PC-9 (cell line): ENCODE results near the gene GJC2. TPM values are rescaled to one million over a fixed set of nuclear protein-coding genes. Genes with fewer than 3 reads are reported as not detected.

ENCODE experiments used
- BruUV-seq: library from RNA; stranded (reverse); fragments of 400-500 nt; replicated peaks from 2 replicates; lab custom pipeline; 2021; lab: Mats Ljungman, UMichigan
- CTCF ChIA-PET: fragments of 300-600 bp; sonication (Branson Sonifier 250); formaldehyde crosslinking; loops from one replicate; lab custom pipeline; 2022; ENCODE audit warnings: antibody characterized with exemption; lab: Charles Lee
- POLR2A ChIA-PET: fragments of 300-600 bp; sonication (Branson Sonifier 250); formaldehyde crosslinking; loops from one replicate; lab custom pipeline; 2022; ENCODE audit warnings: antibody characterized with exemption; ENCODE audit not compliant: unreplicated experiment; lab: Charles Lee
- DNase-seq, 2 experiments: peaks; one replicate each; pipeline versions ENCODE4 v3.0.0 to v3.0.0-alpha.2; 2015 to 2022; ENCODE audit warnings: mixed read lengths in 1 of 2
- H2AFZ ChIP-seq: fragments of 200-600 bp; sonication (generic); 2 replicates; pipeline ENCODE4 v1.8.1; 2017; ENCODE audit warnings: antibody characterized with exemption
- H3F3A ChIP-seq: fragments of 200-600 bp; sonication (generic); 2 replicates; pipeline ENCODE4 v1.8.1; 2017; ENCODE audit warnings: antibody characterized with exemption, mild to moderate bottlenecking, low read depth; ENCODE audit not compliant: insufficient read depth
- H3K27ac ChIP-seq: fragments of 200-600 bp; sonication (generic); 2 replicates; pipeline ENCODE4 v1.6.1; 2016; ENCODE audit warnings: mixed run types
- H3K27me3 ChIP-seq: fragments of 200-600 bp; sonication (generic); 2 replicates; pipeline ENCODE4 v1.6.1; 2016; ENCODE audit warnings: low read depth, mixed run types; ENCODE audit not compliant: insufficient read depth
- H3K36me3 ChIP-seq: fragments of 200-600 bp; sonication (generic); 2 replicates; pipeline ENCODE4 v1.6.1; 2016; ENCODE audit warnings: low read depth, mixed run types
- H3K4me1 ChIP-seq: fragments of 200-600 bp; sonication (generic); replicated peaks from 2 replicates; pipeline ENCODE4 v1.6.1; 2016; ENCODE audit warnings: mixed run types; ENCODE audit not compliant: insufficient read depth
- H3K4me2 ChIP-seq: fragments of 200-600 bp; sonication (generic); 2 replicates; pipeline ENCODE4 v1.6.1; 2017; ENCODE audit warnings: mixed run types
- H3K4me3 ChIP-seq: fragments of 200-600 bp; sonication (generic); 2 replicates; pipeline ENCODE4 v1.6.1; 2016; ENCODE audit warnings: mixed run types
- H3K79me2 ChIP-seq: fragments of 200-600 bp; sonication (generic); 2 replicates; pipeline ENCODE4 v1.6.1; 2017; ENCODE audit warnings: low read depth, mixed run types
- H3K9me2 ChIP-seq: fragments of 200-600 bp; sonication (generic); 2 replicates; pipeline ENCODE4 v1.8.1; 2017; ENCODE audit warnings: mild to moderate bottlenecking; ENCODE audit not compliant: insufficient read depth
- H3K9me3 ChIP-seq: fragments of 200-600 bp; sonication (generic); 2 replicates; pipeline ENCODE4 v1.8.1; 2016; ENCODE audit warnings: low read depth; ENCODE audit not compliant: insufficient read depth
- H4K20me1 ChIP-seq: fragments of 200-600 bp; sonication (generic); 2 replicates; pipeline ENCODE4 v1.8.1; 2017; ENCODE audit not compliant: insufficient read depth
- EZH2 ChIP-seq: fragments of 200-600 bp; sonication (generic); IDR thresholded peaks from 2 replicates; pipeline ENCODE4 v1.8.0; 2017; ENCODE audit warnings: antibody characterized with exemption, low read depth
- intact Hi-C: fragments of 100-400 bp; cut with micrococcal nuclease; formaldehyde crosslinking; loops from one replicate; pipeline ENCODE4 v1.10.0; 2022; ENCODE audit not compliant: unreplicated experiment
- total RNA-seq: library from RNA; stranded (reverse); gene quantifications from 2 replicates; pipeline ENCODE4 v1.2.3, GENCODE V29; 2021
- TF ChIP-seq, protein P1 (sequence below): fragments of 200-600 bp; sonication (generic); conservative IDR thresholded peaks from 2 replicates; pipeline ENCODE4 v1.6.1; 2017; ENCODE audit warnings: mixed run types, antibody characterized with exemption, mild to moderate bottlenecking, moderate library complexity

GJC2 gene
- total RNA-seq, 1 experiment from 2014 or later, result 2.1 TPM

DNA sequence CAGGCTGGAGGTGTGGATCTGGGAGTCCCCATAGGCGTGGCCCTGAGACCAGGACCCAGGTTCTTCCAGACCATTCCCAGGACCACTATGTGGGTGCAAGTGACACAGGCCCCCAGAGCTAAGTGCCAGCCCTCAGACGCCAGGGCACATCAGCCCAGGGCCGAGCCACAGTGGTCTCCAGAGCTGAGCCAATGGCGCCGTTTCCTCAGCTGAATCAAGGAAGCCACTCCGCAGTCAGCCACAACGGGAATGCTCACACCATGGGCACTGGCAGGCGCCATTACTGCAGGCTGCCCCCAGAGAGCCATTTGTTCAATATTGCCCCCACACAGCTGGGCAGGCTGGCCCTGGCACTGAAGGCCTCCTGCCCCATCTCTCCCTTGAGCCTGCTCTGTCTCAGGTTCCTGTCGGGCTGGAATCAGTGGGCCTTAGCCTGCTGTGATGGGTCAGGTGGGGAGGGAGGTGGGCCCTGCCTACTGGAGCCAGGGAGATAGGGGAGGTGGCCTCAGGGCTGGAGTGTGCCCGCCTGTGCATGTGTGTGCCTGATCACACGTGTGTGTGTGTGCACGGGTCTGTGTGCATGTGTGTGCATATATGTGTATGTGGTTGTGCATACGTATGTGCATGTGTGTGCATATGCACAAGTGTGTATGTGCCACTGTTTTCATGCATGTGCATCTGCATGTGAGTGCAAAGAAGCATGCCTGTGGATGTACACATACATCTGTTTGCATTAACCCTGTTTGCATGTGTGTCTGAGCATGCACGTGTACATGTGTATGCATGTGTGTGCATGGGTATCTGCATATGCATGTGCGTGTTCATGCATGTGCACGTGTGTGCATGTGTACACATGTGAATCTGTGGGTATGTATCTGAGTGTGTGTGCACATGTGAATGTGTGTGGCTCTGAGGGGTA lies 6.1 kb downstream of the GJC2 start:
- TF ChIP-seq, protein P1, sequence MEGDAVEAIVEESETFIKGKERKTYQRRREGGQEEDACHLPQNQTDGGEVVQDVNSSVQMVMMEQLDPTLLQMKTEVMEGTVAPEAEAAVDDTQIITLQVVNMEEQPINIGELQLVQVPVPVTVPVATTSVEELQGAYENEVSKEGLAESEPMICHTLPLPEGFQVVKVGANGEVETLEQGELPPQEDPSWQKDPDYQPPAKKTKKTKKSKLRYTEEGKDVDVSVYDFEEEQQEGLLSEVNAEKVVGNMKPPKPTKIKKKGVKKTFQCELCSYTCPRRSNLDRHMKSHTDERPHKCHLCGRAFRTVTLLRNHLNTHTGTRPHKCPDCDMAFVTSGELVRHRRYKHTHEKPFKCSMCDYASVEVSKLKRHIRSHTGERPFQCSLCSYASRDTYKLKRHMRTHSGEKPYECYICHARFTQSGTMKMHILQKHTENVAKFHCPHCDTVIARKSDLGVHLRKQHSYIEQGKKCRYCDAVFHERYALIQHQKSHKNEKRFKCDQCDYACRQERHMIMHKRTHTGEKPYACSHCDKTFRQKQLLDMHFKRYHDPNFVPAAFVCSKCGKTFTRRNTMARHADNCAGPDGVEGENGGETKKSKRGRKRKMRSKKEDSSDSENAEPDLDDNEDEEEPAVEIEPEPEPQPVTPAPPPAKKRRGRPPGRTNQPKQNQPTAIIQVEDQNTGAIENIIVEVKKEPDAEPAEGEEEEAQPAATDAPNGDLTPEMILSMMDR, result no peak
- no peak for TF ChIP-seq EZH2
- CTCF ChIA-PET, result interaction anchor here (0.6 to 1.0 kb wide), 2 partner anchors 9 to 122 kb away, joined by 3 to 5 read pairs; partner anchors contain the start of gene IBA57
- H3K4me2 ChIP-seq, result no peak overlapping the region

DNA sequence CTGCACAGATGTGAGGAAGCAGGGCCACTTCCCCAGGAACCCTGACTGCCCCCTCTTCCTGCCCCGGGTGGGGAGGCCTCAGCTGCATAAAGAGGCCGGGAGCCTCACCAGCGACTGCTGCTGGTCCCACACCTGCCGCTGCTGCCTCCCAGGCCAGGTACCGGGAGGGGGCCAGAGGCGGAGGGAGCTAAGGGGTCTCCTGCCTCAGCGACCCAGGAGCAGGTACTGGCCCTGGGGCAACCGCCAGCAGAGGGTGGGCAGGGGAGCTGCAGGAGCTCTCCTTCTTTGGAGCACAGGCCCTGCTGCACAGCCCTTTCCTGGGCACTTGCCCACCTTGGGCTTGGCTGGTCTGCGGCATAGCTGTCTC lies 6.8 kb downstream of the GJC2 start:
- no peak for DNase-seq
- Histone ChIP-seq H3K36me3 (no peaks in the 10 kb centered on the region), H3K4me2 (no peak overlapping the region), H3K27ac (no peak overlapping the region), H3K79me2 (no peaks in the 10 kb centered on the region), H3K4me1 (no peaks in the 10 kb centered on the region), H2AFZ (no peak overlapping the region), H3K9me3 (no peaks in the 10 kb centered on the region), H3F3A (no peaks in the 10 kb centered on the region; the same call in 1 of the 2 replicates), H4K20me1 (no peaks in the 10 kb centered on the region), H3K9me2 (no peaks in the 10 kb centered on the region), H3K27me3 (no peaks in the 10 kb centered on the region), H3K4me3 (no peak overlapping the region)
- POLR2A ChIA-PET, result no interaction called here
- no TSS peak for BruUV-seq
- intact Hi-C loops, result no loop called here
- TF ChIP-seq, protein P1, result no peak
- TF ChIP-seq EZH2, result no peak
- CTCF ChIA-PET, result no interaction called here

More for the DNA sequence above, 6.1 kb downstream of the GJC2 start:
- no peaks in the 10 kb centered on the region for H3K27me3 ChIP-seq
- H3K4me3 ChIP-seq, result no peak overlapping the region
- H3K4me1 ChIP-seq, result no peaks in the 10 kb centered on the region
- no peaks in the 10 kb centered on the region for H3K9me2 ChIP-seq
- no TSS peak for BruUV-seq
- no peak for DNase-seq
- no peak overlapping the region for H3K27ac ChIP-seq
- intact Hi-C loops, result no loop called here
- H3F3A ChIP-seq, result no peaks in the 10 kb centered on the region
- no peaks in the 10 kb centered on the region for H3K36me3 ChIP-seq
- H2AFZ ChIP-seq, result no peak overlapping the region
- no peaks in the 10 kb centered on the region for H3K9me3 ChIP-seq
- POLR2A ChIA-PET, result no interaction called here
- no peaks in the 10 kb centered on the region for H3K79me2 ChIP-seq
- H4K20me1 ChIP-seq, result no peaks in the 10 kb centered on the region

DNA sequence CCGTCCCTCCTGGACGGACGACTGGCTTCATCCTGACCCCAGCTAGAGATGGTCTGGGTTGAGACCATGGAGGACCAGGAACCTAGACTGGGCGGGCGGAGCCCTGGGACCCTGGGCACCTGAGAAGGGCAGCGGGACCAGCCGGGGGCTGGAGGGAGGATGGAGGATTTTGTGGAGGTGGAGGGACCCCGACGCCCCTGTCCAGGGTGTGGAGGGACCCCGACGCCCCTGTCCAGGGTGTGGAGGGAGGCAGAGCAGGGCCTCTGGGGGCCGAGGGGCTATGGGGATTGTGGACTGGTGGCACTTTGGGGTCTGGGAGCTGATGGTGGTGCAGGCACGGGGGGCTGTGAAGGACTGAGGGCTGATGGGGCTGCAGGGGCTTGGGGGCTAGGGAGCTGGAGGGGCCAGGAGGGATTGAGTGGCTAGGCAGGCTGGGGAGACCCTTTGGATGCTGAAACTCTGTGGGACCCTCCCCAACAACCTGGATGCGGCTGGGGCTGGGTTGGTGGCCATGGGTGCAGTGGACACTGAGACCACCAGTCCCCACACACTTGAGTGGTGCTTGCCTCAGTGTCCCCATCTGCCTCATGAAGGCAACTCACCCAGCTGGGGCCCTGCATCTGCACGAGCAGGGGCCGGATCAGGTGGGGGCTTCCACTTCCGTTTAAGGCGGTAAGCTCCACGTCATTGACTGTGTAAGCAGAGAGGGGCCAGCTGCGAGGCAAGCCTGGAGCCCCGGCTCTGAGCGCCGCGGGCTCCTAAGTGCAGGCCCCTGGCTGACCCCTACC lies 7.4 kb downstream of the GJC2 start:
- TF ChIP-seq EZH2, result no peak
- TF ChIP-seq, protein P1, result no peak
- no peaks in the 10 kb centered on the region for H3K9me3 ChIP-seq
- intact Hi-C loops, result no loop called here
- no peaks in the 10 kb centered on the region for H3K79me2 ChIP-seq
- H3K4me3 ChIP-seq, result no peak overlapping the region
- no TSS peak for BruUV-seq
- no peak overlapping the region for H2AFZ ChIP-seq
- H3K9me2 ChIP-seq, result no peaks in the 10 kb centered on the region
- H3K4me2 ChIP-seq, result no peak overlapping the region
- no peak for DNase-seq
- ChIA-PET POLR2A (interaction anchor here (0.5 kb wide), 1 partner anchor 8 kb away, joined by 3 read pairs; the partner anchor contains the start of gene IBA57), CTCF (interaction anchor here (1.0 kb wide), 1 partner anchor 158 kb away, joined by 4 read pairs; no protein-coding TSS in a partner anchor)
- no peaks in the 10 kb centered on the region for H3K27me3 ChIP-seq
- no peaks in the 10 kb centered on the region for H3K4me1 ChIP-seq
- no peak overlapping the region for H3K27ac ChIP-seq
- H3F3A ChIP-seq, result no peaks in the 10 kb centered on the region; the same call in 1 of the 2 replicates
- no peaks in the 10 kb centered on the region for H4K20me1 ChIP-seq
- no peaks in the 10 kb centered on the region for H3K36me3 ChIP-seq
